Measurements from ENCODE around the gene CNGA4.

Gene CNGA4

GRCh38 chr11:6234387-6235107 lies 4.3 kb upstream of the CNGA4 start, which contains the start of gene FHIP1B:
TSS of gene FHIP1B (minus strand) at chr11:6234636. CDS start at chr11:6224516, 10,120 bp downstream.
- no peak for TF ChIP-seq CTCF (conservative IDR thresholded peaks at IDR 0.05; ENCODE audit: low read depth, low read length)
- peak within 1 kb of the TSS; percentile 97 for H3K4me3 ChIP-seq (ENCODE audit: low read length)
- DNase-seq (ENCODE audit: low read depth) = peak; percentile 98

GRCh38 chr11:6237266-6237665 lies 1.6 kb upstream of the CNGA4 start:
- no peak for TF ChIP-seq CTCF (conservative IDR thresholded peaks at IDR 0.05; ENCODE audit: low read depth, low read length)
- DNase-seq (ENCODE audit: low read depth) = no peak
- H3K4me3 ChIP-seq (ENCODE audit: low read length) = no peak overlapping the region

- no peak overlapping the region for H3K4me3 ChIP-seq (ENCODE audit: low read length)
- no peak for DNase-seq (ENCODE audit: low read depth)
- TF ChIP-seq CTCF (conservative IDR thresholded peaks at IDR 0.05; ENCODE audit: low read depth, low read length) = no peak
These were observed 1.1 kb upstream of the CNGA4 start for GRCh38 chr11:6237761-6238302.

GRCh38 chr11:6240139-6240538 lies 1.2 kb downstream of the CNGA4 start:
- H3K4me3 ChIP-seq (ENCODE audit: low read length) = no peak overlapping the region
- no peak for TF ChIP-seq CTCF (conservative IDR thresholded peaks at IDR 0.05; ENCODE audit: low read depth, low read length)
- DNase-seq (ENCODE audit: low read depth) = no peak

GRCh38 chr11:6240781-6241180 lies 1.9 kb downstream of the CNGA4 start:
- DNase-seq (ENCODE audit: low read depth) = no peak
- no peak for TF ChIP-seq CTCF (conservative IDR thresholded peaks at IDR 0.05; ENCODE audit: low read depth, low read length)
- H3K4me3 ChIP-seq (ENCODE audit: low read length) = no peak overlapping the region

- no peak for TF ChIP-seq CTCF (conservative IDR thresholded peaks at IDR 0.05; ENCODE audit: low read depth, low read length)
- no peak overlapping the region for H3K4me3 ChIP-seq (ENCODE audit: low read length)
- no peak for DNase-seq (ENCODE audit: low read depth)
These were observed 2.4 kb downstream of the CNGA4 start for GRCh38 chr11:6241316-6241715.

GRCh38 chr11:6245536-6245935 lies 6.6 kb downstream of the CNGA4 start:
- no peak for DNase-seq (ENCODE audit: low read depth)
- no peak overlapping the region for H3K4me3 ChIP-seq (ENCODE audit: low read length)
- no peak for TF ChIP-seq CTCF (conservative IDR thresholded peaks at IDR 0.05; ENCODE audit: low read depth, low read length)
